Midbrain (tissue), 1 donor: ENCODE measurements around the gene LTN1.
"Not testable (repeated sequence)": the region's sequence is repeated elsewhere in the genome, so short reads cannot be mapped to it uniquely, and the experiment has no call there.

ENCODE experiments used
- DNase-seq: peaks from one replicate; lab custom pipeline; 2025; lab: John Stamatoyannopoulos, UW

Gene LTN1

DNA sequence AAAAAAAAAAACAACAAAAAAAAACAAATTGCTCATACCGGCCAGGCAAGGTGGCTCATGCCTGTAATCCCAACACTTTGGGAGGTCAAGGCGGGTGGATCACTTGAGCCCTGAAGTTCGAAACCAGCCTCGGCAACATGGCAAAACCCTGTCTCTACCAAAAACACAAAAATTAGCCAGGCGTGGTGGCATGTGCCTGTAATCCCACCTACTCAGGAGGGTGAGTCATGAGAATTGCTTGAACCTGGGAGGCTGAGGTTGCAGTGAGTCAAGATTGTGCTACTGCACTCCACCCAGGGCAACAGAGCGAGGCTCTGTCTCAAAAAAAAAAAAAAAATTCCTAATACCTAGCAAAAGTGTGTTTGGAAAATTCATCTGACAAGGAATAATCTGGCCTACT is 4.5 kb downstream of the LTN1 start:
- DNase-seq: not testable (repeated sequence)

DNA sequence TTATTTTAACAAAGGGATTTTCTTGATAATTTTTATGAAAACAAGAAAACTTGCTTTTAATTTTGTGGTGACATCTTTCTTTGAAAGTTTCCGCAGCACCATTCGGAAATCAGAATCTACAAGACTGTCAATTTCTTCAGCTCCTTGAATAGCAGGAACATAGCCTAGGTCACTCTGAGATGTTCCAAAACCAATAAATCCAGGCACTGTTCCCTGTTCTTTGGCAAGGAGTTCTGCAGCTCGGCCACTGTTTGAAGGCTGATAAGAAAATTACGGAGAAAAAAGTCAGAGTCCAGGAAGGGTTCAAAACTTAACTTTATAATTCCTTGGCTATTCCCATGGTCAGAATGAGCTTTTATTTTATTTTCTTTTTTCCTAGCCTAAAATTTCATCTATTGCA is 6.0 kb downstream of the LTN1 start:
- DNase-seq: no peak

DNA sequence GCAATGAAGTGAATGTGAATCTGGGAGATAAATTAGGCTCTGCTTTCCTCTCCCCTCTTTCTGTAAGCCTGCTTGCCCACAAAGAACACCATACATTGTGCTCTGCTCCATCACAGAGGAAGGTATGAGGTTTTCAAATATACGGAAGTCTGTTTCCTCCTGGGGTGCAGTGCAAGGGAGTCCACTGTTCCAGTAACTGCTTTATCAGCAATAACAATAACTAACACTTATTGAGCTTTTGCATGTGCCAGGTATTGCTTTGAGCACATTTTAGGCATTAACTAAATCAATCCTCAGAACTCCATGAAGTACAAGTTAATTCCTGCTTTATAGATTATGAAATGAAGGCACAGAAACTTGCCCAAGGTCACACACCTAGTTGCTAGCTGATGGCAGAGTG is 10.0 kb downstream of the LTN1 start:
- DNase-seq: no peak

DNA sequence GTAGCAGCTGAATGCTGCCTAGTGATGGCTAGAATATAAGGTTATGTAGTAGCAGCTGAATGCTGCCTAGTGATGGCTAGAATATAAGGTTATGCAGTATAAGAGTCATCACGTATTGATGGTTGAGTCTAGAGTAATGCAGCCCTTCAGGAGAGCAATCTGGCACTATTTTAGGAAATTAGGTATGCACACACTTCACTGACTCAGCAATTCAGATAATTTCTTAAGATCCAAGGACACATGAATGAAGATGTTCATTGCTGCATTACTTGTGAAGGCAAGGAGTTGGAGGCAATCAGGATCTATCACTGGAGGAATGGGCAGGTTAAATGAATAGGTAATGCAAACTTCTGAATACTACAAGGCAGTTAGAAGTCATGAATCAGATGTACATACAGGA is 13.6 kb downstream of the LTN1 start:
- no peak for DNase-seq

DNA sequence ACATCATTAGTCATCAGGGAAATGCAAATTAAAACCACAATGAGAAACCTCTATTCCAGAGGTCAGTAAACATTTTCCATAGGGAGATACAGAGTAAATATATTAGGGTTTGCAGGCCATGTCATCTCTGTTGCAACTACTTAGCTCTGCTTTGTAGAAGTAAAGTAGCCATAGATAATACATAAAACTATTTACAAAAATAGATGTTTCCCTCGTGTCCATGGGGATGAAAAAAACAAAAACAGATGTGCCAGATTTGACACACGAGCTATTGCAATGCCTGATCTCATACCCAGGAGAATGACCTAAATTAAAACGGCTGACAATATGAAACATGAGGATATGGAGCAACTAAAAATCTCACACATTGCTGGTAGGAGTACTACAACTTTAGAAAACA is 17.3 kb downstream of the LTN1 start:
- DNase-seq: no peak

DNA sequence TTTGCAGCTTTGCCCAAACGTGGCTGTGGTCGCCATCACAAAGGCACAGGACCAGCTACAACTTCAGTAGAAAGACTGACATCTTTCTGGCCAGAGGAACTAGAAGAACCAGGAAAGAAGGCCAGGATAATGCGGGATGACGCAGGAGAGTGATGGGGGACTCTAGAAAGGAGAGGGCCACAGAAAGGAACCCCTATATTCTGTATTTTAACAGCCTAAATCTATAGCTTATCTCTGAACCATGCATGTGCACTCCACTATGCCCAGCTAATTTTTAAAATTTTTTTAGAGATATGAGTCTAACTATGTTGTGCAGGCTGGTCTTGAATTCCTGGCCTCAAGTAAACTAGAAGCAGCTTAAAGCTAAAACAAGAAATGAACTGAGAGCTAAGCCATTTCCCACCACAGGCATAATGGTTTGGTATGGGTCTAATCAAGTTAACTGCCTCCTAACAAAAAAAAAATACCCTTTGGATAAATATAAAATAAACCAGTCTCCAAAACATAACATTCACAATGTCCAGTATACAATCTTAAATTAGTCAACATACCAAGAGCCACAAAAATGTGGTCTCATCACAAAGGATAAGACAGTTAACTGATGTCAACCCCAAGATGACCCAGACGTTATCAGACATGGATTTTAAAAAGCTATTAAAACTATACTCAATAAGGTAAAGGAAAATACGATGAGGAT is 18.0 kb downstream of the LTN1 start:
- no peak for DNase-seq

DNA sequence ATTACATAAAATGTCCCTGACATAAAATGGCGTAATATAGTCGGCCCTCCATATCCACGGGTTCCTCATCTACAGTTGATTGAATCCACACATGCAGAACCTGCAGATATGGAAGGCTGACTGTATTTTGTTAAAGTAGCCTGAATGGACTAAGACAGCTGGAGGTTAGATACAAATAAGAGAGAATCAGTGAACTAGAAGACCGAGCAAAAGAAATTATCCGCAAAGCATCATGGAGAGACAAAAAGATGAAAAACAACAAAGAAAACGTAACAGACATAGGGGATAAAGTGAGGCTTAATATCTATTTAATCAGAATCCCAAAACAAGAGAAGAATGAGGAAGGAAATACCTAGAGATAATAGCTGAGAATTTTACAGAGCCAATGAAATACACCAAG is 20.3 kb downstream of the LTN1 start:
- DNase-seq: no peak

DNA sequence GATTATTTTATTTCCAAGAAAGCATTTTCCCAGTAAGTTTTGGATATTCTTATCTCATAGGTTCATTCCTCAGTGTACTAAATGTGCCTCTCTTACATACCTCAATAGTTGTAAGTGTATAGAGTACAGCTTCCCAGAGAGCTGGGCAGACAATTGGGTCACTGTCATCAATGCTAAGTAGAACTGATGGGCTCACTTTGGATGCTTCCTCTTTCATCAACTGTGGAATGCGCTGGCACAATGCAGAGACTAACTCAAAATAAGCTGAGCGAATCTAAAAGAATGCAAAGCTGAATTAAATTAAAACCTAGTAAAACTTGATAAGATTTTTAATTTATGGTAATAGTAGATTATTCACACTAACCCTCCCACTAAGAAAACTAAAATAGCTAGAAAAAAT is 21.5 kb downstream of the LTN1 start:
- DNase-seq: peak; percentile 30

DNA sequence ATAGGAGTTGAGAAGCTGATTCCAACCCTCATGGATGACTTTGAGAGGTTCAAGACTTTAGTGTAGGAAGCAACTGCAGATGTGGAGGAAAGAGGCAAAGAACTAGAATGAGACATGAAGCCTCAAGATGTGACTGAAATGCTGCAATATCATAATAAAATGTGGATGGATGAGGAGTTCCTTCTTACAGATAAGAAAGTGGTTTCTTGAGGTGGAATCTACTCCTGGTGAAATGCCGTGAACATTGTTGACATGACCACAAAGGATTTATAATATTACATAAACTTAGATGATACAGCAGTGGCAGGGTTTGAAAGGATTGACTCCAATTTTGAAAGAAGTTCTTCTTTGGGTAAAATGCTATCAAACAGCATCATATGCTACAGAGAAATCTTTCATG is 28.8 kb downstream of the LTN1 start:
- no peak for DNase-seq

DNA sequence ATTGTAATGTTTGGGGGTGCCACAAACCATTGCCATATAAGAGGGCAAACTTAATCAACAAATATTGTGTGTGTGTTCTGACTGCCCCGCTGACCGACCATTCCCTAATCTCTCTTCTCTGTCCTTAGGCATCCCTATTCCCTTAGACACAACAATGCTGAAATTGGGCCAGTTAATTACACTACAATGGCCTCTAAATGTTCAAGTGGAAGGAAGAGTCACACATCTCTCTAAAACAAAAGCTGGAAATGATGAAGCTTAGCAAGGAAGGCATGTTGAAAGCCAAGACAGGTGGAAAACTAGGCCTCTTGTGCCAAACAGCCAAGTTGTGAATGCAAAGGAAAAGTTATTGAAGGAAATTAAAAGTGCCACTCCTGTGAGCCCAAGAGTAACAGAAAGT is 30.2 kb downstream of the LTN1 start:
- DNase-seq: no peak

DNA sequence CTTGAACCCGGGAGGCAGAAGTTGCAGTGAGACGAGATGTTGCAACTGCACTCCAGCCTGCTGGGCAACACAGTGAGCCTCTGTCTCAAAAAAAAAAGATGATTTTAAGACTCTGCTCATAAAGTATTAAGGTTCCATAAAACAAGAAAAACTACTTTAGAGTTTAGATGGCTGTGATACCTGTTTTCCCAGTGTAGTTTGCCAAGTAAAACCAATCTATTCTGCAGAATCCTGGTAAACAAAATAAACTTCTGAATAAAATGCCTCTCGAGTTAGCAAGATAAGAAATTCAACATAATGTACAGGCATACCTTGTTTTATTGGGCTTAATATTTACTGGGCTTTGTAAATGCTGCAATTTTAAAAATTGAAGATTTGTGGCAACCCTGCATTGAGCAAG is 30.8 kb downstream of the LTN1 start:
- DNase-seq: no peak

DNA sequence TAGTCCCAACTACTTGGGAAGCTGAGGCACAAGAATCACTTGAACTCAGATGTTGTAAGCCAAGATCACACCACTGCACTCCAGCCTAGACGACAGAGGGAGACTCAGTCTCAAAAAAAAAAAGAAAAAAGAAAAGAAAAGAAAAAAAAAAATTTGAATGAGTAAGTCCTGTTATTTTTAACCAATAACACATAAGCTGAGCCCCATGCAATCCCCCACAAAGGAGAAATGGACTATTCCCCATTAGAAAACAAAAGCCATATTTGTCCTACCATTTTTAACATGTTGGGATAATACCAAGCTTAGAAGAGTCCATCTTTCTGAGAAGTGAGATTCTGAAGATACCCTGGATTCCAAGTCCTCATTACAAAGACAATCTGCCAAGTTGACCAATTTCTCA is 32.4 kb downstream of the LTN1 start:
- no peak for DNase-seq

DNA sequence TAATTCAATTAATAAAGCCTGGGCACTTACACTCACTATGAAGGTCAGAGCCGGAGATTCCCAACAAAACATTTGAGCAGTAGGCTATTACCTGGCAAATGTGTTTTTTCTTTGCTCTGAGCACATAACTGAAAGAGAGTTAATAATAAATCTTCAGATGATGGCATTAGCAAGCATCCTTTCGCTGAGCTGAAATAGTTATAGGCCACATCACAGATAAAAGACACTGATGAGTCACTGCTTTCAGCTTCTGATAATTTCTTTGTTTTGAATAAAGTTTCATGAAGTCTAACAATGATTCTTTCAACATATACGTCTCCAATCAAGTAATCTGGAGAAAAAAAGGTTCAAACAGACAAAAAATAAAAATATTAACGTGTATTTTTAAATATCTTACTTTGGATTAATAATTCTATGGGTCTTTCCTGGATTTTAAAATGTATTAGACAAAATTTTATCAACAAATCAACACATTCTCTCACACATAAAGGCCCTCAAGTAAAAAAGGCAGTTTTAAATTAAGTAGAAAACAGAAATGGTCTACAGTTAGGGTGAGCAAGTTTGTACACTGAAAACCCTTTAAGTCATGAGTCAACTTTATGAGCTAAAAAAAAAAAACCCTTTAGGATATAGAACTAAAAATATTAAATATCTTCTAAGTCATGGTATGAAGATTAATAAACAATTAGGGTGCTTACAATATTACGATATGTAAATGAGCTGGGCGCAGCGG is 33.1 kb downstream of the LTN1 start:
- no peak for DNase-seq

DNA sequence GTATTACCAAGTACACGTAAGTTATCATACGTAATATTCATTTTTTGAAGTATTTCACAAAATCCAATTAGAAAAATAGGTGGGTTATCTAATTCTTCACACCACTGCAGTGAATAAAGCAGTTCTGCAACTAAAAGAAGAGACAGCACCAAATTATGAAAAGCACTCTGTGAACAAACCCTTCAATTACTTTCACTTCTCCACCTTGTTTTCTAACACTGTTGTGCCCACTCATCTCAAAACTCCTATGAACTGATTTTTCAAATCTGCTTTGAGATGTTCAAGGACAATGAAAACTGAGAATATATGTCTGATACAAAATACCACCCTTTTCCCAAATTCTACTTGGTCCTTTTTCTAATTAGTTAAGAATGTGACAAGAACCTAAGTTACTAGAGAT is 39.4 kb downstream of the LTN1 start:
- DNase-seq: no peak

DNA sequence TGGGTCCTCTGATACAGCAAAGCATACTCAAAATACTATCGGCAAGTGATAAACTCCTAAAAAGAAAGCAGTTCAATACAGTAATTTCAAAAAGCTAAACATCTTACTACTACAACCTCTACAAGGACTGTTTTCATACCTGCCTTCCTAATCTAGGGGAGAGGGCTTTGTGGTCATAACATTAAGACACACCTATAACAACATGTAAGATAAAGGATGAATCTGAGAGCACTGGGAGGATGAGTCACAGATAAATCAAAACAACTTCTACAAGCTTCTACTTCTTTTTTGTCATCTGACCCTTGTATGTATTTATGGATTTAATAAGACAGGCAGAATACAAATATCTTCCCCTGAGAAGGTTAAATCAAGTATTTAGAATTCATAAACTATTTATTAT is 40.0 kb downstream of the LTN1 start:
- DNase-seq: no peak

DNA sequence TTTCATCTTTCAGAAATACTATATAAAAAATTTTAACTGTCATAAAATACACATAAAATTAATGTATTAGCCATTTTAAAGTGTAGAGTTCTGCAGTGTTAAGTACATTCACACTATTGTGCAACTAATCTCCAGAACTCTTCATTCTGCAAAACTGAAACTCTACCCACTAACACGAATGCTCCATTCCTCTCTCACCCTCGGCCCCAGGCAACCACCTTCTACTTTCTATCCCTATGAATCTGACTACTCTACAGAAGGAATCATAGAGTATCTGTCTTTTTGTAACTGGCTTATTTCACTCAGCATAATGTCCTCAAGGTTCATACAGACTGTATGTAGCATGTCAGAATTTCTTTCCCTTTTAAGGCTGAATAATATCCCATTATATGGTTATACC is 43.4 kb downstream of the LTN1 start:
- DNase-seq: no peak

DNA sequence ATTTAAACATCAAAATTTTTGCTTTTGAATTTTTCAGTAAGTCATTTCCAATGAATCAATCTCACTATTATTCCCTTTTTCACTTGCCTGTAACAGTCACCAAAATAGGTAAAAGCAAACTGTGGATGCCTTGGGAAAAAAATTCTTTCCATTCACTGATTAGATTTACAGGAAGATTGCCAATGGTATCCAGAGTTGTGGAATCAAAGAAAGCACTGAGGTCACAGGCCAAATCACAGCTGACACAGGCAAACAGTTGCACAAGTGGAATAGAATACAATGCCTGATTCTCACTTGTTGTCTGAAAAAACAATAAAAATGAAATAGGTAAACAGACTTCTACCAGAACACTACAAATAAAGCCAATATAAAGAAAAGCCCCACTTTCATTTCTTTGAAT is 48.4 kb downstream of the LTN1 start:
- peak; percentile 39 for DNase-seq

DNA sequence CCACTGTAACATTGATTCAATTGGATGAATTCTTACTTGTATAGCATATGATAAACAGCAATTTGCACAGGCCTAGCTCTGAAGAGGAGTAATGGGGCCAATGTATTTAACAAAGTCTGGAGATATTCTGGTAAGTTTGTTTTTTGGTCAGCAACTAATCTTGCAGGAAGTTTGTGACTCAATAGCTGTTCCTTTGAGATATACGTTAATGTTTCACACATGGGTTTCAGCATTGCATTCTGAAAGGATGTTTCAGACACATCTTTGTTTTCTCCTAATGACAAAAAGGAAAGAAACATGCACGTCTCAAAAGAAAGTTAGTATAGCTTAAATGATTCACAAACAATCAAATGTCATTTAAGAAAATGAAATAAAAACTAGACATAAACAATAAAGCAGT is 49.0 kb downstream of the LTN1 start:
- no peak for DNase-seq

DNA sequence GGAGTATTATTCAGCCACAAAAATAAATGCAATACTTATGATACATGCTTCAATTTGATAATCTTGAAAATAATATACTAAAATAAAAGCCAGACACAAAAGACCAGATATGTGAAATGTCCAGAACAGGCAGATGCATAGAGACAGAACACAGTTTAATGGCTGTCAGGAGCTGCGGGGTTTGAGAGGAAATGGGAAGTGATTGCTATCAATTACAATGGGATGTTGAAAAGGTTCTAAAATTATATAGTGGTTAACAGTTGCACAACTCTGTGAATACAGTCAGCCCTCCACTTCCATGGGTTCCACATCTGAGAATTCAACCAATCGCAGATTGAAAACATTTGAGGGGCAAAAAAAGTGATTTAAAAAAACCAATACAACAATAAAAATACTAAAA is 54.0 kb downstream of the LTN1 start:
- DNase-seq: no peak

DNA sequence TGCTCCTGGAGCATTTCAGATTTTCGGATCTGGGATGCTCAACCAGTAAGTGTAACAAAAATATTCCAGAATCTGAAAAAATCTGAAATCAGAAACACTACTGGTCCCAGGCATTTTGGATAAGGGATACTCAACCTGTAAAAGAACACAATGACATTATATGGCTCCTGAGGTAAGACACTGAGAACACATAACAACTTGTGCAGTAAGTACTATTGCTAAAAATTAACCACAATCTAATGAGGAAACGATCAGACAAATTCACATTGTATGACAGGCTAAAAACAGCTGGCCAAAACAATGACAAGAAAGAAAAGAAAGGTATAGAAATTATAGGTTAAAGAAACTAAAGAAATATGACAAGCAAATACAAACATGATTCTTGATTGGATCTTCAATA is 54.9 kb downstream of the LTN1 start:
- no peak for DNase-seq

DNA sequence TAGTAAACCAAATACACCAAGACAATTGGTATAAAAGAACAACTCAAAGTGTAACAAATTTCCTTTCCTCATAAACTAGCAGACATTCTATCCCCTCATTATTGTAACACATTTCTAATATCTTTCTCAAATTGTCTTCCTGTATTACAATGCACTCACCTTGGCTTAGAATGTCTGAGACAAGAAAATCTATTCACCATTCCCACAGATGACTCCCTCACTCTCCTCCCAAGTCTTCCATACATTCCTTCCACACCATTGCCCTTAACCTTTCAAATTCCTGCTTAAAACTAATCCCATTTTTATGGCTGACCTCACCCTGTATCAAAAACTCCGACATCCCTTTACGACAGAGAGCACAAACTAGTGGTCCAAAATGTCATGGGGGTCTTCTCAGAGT is 56.0 kb downstream of the LTN1 start:
- DNase-seq: no peak

DNA sequence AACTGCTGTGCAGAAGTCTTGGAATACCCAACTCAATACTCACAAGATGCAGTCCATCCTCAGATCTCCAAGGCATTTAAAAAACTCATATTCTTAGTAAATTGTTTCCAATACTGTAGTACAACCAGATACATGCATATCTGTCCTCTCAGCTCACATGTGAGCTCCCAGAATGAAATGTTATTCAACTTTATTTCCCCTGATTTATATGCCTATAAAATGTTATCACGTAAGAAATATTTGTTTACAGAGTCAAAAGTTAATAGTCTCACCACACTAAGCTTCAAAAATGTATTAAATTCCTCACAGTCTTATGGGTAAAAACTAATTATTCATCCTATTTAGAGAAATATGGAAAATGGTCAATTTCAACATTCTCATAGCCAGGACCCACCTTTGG is 56.6 kb downstream of the LTN1 start:
- no peak for DNase-seq

DNA sequence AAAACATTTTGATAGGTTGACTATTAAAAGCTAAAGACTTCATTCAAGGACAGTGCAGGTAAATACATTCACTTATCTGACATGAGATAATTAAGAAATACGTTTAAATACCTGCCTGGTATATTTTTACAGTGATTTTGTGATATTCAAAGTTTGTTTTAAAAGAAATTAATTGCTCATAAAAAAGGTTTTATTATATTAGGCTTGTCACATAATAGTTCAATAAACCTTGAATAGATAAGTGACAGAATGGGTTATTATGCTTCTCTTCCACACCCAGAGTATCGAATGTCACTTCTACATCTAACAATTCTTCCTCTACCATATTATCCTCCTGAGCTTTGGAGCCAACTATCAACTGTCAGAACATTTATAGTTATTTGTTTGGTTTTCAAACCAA is 60.0 kb downstream of the LTN1 start:
- DNase-seq: no peak
